Pulmonary artery endothelial cell (primary cell): ENCODE results near the gene TSPAN32. TPM values are rescaled to one million over a fixed set of nuclear protein-coding genes. Genes with fewer than 3 reads are reported as not detected.

Experiments used
- DNase-seq: peaks from one replicate; pipeline ENCODE4 v3.0.0-alpha.2; 2011; ENCODE audit warnings: low read depth, low spot score
- total RNA-seq: library from RNA; depleted of rRNA; stranded (reverse); fragments of >200 nt; gene quantifications from 2 replicates; pipeline ENCODE4 v1.2.3, GENCODE V29; 2014

TSPAN32 gene
- total RNA-seq, 1 donor from 2014 or later: not detected

DNA sequence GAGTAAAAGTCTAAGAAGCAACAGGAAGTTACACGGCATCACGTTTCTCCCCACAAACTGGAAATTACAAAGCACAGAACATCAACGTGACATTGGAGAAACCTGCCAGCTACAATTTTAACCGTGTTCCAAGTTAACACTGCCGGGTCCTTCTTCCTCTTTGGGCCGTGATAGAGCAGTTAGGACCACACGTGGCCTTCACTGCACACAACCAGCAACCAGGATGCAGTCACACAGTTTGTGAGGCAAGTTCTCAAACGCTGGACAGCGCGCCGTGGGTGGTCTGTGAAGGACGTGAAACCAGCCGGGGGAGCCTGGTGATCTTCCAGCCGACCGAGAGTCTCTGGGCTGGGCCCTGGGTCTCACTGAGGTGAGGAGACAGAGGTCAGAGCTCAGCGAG, 14.7 kb upstream of the TSPAN32 start:
- DNase-seq: no peak

DNA sequence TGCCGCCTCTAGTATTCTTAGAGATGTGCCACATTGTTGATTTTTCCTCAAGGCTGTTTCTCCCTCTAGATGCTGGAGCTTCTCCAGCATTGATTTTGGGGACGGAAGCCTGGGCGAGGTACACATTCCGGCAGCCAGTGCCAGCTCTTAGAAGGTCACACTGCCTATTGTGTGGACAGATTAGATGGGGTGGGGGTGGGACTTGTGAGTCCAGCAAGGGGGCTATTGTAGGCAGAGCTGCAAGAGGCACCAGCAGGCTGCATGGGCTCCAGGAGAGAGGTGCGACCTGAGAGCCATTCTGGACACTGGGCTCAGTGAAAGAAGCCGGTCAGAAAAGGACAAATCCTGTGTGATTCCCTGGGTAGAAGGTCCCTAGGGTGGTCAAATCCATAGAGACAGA, 12.5 kb upstream of the TSPAN32 start:
- no peak for DNase-seq

DNA sequence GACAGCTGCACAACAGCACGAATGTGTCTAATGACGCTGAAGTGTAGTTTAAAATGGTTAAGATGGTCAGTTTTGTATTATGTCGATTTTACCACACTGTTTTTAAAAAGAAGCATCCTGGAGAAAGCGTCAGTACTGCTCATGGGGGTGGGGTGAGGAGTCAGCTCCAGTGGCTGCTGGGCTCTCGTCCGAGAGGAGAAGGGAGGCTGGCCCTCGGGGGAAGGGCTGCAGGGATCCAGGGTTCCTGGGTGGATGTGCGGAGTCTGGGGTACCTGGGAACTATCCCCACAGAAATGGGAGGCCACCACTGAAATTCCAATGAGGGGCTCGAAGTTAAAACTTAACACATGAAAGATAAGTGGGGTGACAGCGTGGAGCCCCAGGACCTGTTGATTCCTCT, 12.0 kb upstream of the TSPAN32 start:
- DNase-seq: no peak

DNA sequence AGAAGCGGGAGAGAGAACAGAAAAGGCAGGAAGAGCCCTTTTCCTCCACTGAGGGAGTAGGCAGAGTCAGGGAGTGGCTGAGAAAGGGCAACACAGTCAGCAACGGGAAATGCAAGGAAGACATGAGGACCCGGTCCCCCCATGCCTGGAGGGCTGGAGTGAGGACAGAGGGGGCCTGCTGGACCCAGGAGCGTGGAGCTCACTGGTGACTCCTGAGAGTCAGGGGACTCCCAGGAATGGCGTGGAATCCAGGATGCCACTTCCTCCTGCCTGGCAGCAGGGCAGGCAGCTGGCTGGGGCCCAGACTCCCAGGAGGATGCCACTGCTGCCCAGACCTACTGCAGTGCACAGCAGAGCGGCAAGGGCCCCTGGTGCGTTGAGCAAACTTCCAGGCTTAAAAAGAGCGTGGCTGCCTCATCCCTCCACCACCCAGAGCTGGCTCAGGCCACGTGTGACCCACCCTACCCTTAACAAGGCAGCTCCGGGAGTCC, 11.4 kb upstream of the TSPAN32 start:
- no peak for DNase-seq

DNA sequence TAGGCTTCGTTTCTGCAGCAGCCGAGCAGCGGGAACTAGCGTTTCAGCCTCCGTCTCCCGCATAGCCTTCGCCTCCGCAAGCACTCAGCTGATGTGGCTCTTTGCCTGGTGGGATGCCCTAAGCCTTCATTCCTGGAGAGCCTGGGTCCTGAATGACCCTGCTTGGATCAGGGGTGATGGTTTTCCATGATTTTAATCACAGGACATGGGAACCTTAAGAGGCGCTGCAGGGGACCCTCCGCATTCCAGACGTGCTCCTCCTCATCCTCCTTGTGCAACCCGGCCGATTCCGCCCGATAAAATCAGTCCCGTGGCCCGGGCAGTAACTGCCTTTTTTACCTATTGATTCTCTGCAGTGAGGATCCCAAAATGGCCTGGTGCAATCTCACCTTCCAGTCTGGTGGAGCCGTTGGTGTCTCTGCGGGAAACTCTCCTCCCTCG, 8.3 kb upstream of the TSPAN32 start:
- no peak for DNase-seq

DNA sequence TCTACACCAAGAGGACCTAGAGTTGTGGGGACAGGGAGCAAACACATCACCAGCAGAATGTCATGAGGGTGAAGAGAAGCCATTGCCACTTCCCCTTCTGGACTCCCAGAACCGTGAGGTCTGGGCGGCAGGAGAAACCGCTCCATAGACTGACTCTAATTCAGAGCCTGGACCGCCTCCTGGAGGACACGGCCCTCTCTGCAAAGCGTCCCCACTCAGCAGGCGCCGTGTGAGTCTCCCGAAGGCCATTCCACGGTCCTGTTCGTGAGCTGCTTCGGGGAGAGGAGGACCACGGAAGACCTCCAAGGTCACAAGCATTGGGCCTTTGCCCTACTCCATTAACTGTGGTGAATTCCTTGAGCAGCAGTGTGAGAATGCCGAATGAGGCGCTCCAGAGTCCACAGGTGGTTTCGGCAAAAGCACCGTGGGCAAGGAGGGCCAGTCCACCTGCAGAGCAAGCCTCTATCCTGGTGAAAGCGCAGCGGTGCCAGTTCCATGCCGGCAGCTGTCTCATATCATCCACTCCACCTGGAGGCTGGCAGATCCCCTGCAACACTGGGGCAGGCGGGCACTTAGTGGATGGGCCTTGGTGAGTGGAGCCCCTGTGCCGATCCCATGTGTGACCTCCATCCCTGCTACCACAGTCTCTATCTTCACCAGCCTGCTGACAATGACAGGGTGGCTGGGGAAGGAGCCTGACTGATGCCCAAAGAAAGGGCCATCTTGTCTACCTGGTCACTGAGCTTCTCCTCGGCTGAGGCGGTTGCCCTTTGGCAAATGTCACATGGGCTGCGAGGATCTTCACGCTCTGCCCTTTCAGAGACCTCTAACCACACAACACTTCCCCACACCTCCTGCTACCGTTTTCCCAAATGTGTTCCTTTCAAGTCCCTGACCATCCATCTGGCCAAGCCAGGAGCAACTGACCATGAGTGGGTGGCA, 7.6 kb upstream of the TSPAN32 start:
- no peak for DNase-seq

DNA sequence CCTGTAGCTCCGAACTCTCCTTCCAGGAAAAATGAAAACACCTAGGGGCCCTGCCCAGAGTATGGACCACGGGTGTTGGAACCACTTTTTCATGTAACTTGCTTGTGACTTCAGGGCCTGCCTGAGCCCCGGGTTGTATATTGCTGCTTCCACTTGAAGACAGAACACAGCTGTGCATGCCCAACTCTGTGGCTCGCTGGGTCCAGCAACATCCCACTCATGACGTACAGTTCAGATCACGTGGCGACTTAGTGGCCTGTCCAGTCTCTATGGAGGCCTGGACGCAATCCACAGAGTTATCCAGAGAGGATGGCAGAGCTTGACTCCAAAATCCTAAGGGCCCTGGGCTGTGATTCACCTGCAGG, 6.9 kb upstream of the TSPAN32 start:
- no peak for DNase-seq

DNA sequence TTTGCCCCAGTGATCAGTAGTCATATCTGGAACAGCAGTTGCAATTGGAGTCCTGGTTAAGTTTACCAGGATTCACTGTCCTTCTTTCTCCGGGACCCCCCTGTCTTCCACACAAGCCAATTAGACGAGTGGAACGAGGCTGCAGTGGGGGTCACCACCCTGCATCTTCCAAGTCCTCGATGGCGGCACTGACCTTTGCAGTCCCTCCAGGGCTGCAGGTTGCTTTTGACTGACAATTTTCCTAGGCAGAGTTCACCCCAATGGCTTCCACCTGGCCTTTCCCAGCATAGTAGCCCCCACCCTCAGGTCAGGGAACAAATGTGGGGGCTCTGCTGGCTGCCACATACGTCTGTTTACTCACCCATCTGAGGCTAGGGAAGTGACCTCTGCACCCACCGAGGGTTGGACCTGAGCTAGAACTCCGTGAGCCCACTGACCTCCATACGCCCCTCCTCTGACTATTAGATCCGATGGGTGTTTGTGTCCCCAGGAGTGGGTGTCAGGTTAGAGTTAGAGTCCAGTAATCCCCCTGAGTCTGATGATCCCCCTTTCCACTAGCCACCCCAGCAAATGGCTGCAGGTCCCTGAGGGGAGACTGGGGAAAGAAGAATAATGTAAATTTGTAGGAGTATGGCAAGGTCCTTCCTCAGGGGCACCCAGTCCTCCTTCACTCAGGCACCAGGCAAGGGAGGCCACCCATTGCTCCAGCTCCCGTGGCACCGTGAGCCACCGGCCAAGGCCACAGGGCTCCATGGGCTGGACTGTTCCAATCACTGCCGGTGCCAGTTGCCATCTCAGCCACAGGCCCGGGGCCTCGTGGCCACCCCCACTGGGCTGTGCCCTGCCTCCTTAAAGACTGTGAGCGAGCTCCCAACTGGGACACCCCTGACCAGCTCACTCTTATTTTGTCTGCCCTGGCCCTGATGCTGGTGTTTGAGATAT, 5.6 kb upstream of the TSPAN32 start:
- DNase-seq: no peak

DNA sequence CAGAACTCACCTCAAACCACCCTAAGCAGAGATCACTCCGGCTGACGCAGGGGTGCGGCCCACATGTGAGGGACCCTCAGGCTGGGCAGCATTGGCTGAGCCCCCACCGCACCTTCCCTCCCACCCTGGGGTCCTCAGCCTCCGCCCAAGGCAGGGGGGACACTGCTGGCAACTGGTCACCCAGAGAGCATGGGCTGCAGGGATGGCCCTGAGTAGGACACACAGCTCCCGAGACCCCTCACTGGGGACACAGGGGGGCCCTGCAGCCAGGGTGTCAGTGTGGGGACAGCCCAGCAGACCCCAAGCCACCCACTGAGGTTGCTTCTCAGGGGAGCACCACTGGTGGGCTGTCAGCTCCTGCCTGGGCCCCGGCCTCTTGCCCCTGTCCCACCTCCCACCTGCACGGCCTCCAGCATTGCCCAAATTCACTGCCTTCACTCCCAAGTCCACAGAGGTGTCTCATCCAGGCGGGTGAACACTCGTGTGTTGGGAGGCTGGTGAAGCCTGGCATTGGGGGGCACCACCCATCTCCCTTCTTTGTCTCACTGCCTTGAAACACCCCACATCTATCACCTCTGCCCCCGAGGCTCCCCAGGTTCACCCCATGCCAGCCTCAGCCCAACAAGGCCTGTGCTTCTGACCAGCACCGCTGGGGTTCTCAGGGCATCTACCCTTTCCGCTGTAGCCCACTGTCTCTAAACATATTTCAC, 4.7 kb upstream of the TSPAN32 start:
- no peak for DNase-seq

DNA sequence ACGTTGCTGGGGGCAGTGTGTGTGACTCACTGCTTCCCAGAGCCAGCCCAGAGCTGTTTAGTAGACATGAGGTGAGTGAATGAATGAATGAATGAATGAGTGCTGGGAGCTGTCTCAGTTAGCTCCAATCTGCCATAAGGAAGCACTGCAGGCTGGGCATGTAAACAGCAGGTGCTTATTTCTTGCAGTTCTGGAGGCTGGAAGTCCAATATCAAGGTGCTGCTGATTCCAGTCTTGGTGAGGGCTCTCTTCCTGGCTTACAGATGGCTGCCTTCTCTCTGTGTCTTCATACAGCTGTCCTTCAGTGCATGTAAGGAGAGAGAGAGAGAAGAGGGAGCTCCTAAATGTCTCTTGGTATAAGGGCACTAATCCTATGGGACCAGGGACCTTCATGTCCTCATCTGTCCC, 4.2 kb upstream of the TSPAN32 start:
- DNase-seq: no peak

DNA sequence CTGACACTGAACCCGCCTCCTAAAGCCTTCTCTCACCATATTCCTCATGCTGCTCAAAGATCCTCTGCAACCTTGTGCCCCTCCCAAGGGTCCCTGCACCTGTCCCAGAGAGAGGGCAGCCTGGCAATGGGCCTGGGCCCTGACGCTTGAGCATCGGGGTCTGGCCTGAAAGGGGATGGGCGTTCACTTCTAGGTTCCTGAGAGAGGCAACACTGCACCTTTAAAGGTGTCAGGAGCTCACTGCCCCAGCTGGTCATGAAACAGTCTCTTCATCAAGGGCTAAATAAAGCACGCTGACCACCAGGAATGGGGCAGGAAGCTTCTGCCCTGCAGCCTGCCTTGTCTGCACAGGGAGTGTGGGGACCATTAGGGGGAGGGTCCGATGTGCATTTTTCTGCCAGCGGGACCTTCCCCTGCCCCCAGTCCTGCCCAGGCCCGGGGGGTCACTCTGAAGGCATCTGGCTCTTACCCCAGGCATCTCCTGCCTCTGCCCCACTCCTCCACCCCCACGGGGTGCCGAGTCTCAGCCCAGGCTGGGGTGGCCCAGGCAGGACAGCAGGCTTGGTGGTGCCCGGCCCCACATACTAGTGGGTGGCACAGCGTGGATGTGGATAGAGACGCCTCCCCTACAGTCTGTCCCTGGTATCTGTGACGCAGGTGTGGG, 3.5 kb upstream of the TSPAN32 start:
- DNase-seq: no peak

DNA sequence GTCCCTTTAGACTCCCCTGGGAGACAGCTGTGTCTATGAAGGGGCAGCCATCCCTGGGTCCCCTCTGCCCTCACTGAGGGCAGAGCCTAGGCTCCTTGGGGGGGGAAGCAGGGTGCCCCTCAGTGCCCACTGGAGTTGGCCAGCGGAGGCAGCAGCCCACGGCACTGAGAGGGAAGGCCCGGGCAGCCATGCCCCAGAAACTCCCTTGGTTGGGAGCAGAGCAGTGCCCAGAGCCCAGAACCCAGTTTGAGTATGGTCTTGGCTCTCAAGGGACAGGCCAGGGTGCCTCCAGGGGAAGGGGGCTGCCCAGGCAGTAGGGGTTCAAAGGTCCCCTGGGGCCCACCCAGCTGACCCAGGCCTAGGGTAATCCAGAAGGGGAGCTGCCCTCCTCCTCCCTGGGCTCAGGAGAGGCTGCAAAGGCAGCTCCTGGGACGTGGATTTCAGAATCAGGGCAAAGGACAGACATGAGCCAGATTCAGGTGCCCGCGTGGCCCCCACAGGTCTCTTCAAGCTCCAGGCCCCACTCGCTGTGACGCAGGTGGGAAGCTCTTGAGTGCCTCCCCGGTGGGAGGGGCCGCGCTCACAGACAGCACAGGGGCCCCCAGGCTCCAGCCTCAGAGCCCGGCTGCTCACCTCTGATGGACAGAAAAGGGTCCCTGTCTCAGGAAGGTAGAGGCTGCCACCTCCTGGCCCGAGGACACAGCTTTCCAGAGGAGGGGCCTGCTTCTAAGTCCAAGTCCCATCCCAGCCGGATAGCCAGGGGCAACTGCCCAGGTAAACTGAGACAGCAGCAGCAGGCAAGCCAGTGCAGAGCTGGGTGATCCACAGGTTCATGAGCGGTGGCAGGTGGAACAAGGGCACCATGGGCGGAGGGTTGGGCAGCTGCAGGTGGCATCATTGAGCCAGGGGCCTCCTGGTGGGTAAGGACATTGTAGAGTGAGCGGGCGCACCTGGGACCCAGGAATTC, 2.7 kb upstream of the TSPAN32 start:
- no peak for DNase-seq

DNA sequence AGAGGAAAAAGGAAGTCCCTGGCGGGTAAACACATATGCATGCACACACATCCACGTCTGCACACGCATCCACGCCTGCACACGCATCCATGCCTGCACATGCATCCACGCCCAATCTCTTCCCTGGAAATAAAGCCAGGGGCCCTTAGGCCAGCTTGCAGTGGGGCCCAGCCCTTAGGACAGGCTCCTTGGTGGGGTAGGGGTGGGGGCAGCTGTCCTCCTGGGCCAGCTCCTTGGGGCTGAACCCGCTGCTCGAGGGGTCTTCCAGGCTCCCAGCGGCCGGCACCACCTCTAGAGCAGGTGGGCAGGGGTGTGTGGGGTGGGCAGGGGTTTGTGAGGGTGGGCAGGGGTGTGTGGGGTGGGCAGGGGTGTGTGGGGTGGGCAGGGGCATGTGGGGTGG, 2.0 kb upstream of the TSPAN32 start:
- no peak for DNase-seq

DNA sequence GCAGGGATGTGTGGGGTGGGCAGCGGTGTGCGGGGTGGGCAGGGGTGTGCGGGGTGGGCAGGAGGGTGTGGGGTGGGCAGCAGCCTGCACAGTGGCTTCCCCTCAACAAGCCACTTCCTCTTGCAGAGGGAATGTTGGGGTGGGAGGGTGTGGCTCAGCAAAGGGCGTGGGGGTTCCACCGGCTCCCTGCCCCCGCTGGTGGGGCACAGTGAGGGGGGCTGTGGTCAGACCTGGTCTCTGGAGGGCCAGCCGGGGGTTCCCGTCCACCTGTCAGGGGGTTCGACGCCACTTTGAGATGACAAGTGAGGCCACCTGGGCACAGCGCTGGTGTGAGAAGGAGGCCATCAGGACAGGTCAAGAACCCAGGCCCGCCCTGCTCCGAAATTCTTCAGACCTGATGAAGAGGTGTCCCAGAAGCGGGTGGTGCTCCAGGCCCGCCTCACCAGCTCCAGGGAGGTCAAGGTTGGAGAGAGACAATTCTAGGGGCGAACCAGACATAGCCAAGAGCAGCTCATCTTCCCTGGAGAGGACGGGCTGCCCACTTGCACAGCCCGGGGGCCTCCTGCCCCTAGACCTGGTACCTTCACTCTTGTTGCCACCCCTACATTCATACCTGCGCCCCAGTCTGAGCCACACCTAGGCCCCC, 1.4 kb upstream of the TSPAN32 start:
- DNase-seq: no peak

DNA sequence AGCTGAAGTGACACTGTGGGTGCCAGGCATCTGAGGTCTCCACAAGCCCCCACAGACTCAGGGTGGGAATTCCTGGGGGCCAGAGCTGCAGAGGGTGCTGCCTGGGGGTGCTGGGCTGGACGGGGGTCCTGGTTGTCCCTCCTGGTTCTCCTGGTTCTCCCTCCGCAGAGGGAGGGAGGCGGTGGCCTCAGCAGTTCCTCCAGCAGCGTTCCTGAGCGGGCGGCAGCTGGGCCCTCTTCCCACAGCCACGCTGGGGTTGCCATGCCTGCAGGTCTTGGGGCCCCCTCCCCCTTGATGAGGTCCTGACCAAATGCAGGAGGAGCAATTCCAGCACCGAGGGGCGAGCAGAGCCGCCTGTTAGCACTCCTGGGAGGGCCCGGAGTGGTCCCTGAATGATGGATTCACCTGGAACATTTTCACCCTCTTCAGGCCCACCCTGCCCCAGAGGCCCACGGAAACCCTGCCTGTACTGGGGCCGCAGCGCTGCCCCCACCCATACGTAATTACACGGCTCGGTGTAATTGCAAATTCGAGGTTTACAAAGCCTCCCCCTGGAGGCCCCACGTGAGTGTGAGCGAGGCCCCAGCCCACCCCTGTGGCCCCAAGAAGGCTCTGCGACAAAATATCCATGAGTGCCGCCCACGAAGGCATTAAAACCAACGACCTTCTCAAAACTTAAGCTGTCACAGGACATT, 730 bp upstream of the TSPAN32 start:
- no peak for DNase-seq

DNA sequence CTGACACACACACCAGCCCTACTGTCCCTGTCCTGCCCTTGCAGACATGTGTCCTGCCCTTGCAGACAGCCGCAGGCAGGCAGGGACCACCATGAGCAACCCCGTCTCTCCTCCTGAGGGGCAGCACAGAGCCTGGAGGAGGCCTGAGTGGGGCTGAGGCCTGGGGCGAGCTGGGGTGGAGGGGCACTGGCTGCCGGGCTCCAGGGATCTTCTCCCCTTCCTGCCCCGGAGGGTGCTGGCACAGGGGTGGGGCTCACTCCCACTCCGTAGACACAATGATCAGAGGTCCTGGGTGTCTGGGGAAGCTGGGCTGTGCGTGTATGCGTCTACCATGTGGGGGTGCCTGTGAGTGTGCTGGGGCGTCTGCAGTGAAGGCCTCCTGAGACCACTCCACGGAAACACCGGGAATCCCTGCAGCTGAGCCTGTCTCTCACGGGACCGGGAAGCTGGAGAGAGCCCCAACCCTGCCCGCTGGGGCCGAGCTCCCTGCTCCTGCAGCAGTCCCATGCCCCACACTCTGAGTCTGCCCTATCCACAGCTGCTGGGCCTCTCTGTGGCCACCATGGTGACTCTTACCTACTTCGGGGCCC, 588 bp downstream of the TSPAN32 start:
- no peak for DNase-seq

DNA sequence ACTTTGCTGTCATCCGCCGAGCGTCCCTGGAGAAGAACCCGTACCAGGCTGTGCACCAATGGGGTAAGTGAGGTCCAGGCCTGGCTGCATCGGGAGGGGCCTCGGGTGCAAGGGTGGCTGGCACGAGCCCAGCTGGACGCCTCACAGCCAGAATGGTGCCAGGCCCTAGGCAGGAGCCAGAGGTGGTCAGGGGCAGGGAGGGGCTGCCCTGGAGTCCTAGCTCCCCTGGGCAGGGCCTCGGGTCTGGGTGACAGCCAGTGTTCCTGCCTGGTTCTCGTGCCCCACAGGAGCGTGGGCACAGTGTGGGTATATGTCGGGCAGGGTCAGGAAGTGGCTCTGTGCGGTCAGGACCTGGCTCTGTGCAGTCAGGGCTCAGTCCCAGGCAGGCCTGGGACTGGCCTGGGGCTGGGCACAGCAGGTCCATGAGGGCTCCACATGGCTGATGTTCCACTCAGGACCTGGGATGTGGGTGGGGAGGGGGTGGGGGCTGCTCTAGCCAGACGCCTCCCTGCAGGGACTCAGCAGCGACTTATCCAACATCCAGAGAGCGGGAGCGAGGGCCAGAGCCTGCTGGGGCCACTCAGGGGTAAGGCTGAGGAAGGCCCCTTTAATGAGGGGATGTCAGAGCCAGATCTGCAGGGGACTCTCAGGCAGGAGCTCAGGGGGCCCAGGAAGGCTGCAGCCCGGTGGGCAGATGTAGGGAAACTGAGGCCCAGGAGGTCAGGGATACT, 1.2 kb downstream of the TSPAN32 start:
- DNase-seq: no peak
